ENCODE results near the gene FARS2. TPM values are rescaled to one million over a fixed set of nuclear protein-coding genes. Genes with fewer than 3 reads are reported as not detected.

The FARS2 gene
- total and polyA plus RNA-seq, 2 of the 13 experiments (the other 11 are each of a cell fraction or from before 2014, with no cell fraction given) = 15.4 to 26.0 TPM

DNA sequence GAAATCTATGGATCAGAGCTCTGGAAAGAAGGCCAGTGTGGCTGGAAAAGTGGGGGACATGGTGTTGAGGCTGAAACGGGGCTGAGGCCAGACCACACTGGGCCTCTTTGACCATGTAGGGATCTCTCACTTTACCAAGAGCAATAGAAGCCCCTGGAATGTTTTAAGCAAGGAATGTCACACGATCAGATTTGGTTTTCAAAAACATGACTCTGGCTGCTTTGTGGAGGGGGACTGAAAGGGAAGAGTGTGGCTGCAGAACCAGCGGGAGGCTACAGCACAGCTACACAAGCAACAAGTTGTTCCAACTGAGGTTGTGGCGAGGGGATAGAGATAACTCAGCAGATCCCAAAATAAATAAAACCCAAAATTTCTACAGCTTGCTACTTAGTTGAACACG lies 399.5 kb downstream of the FARS2 start (continued):
- TF ChIP-seq, protein P1, sequence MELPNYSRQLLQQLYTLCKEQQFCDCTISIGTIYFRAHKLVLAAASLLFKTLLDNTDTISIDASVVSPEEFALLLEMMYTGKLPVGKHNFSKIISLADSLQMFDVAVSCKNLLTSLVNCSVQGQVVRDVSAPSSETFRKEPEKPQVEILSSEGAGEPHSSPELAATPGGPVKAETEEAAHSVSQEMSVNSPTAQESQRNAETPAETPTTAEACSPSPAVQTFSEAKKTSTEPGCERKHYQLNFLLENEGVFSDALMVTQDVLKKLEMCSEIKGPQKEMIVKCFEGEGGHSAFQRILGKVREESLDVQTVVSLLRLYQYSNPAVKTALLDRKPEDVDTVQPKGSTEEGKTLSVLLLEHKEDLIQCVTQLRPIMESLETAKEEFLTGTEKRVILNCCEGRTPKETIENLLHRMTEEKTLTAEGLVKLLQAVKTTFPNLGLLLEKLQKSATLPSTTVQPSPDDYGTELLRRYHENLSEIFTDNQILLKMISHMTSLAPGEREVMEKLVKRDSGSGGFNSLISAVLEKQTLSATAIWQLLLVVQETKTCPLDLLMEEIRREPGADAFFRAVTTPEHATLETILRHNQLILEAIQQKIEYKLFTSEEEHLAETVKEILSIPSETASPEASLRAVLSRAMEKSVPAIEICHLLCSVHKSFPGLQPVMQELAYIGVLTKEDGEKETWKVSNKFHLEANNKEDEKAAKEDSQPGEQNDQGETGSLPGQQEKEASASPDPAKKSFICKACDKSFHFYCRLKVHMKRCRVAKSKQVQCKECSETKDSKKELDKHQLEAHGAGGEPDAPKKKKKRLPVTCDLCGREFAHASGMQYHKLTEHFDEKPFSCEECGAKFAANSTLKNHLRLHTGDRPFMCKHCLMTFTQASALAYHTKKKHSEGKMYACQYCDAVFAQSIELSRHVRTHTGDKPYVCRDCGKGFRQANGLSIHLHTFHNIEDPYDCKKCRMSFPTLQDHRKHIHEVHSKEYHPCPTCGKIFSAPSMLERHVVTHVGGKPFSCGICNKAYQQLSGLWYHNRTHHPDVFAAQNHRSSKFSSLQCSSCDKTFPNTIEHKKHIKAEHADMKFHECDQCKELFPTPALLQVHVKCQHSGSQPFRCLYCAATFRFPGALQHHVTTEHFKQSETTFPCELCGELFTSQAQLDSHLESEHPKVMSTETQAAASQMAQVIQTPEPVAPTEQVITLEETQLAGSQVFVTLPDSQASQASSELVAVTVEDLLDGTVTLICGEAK (IDR thresholded peaks at IDR 0.05) = no peak
- TF ChIP-seq, protein P1 (CRISPR knock-in tag; IDR thresholded peaks at IDR 0.05) = no peak
- TF ChIP-seq, protein P2, sequence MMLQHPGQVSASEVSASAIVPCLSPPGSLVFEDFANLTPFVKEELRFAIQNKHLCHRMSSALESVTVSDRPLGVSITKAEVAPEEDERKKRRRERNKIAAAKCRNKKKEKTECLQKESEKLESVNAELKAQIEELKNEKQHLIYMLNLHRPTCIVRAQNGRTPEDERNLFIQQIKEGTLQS (CRISPR knock-in tag; IDR thresholded peaks at IDR 0.05) = no peak
- no peak for TF ChIP-seq SETDB1 (CRISPR knock-in tag; IDR thresholded peaks at IDR 0.05; ENCODE audit: borderline replicate concordance)
- TF ChIP-seq, protein P3, sequence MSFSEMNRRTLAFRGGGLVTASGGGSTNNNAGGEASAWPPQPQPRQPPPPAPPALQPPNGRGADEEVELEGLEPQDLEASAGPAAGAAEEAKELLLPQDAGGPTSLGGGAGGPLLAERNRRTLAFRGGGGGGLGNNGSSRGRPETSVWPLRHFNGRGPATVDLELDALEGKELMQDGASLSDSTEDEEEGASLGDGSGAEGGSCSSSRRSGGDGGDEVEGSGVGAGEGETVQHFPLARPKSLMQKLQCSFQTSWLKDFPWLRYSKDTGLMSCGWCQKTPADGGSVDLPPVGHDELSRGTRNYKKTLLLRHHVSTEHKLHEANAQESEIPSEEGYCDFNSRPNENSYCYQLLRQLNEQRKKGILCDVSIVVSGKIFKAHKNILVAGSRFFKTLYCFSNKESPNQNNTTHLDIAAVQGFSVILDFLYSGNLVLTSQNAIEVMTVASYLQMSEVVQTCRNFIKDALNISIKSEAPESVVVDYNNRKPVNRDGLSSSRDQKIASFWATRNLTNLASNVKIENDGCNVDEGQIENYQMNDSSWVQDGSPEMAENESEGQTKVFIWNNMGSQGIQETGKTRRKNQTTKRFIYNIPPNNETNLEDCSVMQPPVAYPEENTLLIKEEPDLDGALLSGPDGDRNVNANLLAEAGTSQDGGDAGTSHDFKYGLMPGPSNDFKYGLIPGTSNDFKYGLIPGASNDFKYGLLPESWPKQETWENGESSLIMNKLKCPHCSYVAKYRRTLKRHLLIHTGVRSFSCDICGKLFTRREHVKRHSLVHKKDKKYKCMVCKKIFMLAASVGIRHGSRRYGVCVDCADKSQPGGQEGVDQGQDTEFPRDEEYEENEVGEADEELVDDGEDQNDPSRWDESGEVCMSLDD (CRISPR knock-in tag; IDR thresholded peaks at IDR 0.05; ENCODE audit: borderline replicate concordance) = no peak
- TF ChIP-seq ADNP (CRISPR knock-in tag; IDR thresholded peaks at IDR 0.05) = no peak
- no peak for TF ChIP-seq NRL (CRISPR knock-in tag; IDR thresholded peaks at IDR 0.05; ENCODE audit: borderline replicate concordance)
- TF ChIP-seq FOXJ3 (CRISPR knock-in tag; IDR thresholded peaks at IDR 0.05; ENCODE audit: borderline replicate concordance) = no peak
- TF ChIP-seq, protein P4, sequence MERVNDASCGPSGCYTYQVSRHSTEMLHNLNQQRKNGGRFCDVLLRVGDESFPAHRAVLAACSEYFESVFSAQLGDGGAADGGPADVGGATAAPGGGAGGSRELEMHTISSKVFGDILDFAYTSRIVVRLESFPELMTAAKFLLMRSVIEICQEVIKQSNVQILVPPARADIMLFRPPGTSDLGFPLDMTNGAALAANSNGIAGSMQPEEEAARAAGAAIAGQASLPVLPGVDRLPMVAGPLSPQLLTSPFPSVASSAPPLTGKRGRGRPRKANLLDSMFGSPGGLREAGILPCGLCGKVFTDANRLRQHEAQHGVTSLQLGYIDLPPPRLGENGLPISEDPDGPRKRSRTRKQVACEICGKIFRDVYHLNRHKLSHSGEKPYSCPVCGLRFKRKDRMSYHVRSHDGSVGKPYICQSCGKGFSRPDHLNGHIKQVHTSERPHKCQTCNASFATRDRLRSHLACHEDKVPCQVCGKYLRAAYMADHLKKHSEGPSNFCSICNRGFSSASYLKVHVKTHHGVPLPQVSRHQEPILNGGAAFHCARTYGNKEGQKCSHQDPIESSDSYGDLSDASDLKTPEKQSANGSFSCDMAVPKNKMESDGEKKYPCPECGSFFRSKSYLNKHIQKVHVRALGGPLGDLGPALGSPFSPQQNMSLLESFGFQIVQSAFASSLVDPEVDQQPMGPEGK (CRISPR knock-in tag; IDR thresholded peaks at IDR 0.05) = no peak
- TF ChIP-seq PCBP1 (IDR thresholded peaks at IDR 0.05; ENCODE audit: borderline replicate concordance, low read depth, low read length) = no peak
- TF ChIP-seq, protein P5, sequence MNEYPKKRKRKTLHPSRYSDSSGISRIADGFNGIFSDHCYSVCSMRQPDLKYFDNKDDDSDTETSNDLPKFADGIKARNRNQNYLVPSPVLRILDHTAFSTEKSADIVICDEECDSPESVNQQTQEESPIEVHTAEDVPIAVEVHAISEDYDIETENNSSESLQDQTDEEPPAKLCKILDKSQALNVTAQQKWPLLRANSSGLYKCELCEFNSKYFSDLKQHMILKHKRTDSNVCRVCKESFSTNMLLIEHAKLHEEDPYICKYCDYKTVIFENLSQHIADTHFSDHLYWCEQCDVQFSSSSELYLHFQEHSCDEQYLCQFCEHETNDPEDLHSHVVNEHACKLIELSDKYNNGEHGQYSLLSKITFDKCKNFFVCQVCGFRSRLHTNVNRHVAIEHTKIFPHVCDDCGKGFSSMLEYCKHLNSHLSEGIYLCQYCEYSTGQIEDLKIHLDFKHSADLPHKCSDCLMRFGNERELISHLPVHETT (CRISPR knock-in tag; conservative IDR thresholded peaks at IDR 0.05) = no peak

Data from HepG2 (cell line).